ENCODE measurements around the gene ZNF273.
A peak's percentile ranks its signal among the peaks of the same experiment; 100 is the strongest.

The ZNF273 gene

DNA sequence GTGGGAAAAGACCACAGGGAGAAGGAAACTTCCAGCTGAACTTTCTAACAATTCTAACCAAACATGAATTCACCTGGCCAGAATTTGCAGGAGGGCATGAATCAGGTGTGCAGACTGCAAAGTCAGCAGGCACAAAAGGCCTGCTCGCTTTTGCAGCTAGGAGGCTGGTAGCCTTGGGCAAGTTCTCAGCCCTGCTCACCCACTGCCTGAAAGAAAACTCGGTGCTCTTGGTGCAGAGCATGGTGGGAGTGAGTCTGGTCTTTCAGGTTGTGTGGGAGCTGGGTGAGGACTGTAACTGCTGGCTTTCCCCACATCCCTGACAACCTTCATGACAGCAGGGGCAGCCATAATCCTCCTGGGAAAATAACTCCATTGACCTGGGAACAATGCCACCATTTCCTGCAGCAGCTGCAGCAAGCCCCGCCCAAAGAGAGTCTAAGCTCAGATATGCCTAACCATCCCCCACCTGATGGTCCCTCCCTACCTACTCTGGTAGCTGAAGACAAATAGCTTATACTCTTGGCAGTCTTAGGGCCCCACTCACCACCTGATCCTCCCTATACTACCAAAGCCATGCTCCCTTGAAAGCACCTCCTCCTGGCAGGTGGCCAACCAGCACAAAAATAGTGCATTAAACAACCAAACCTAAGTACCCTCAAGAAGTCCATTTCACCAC, 56.1 kb downstream of the ZNF273 start:
- Histone ChIP-seq H3K27me3 (replicated peaks; ENCODE audit: control insufficient read depth, insufficient read depth, low read length) (no peaks in the 10 kb centered on the region), H3K9me3 (ENCODE audit: control insufficient read depth, low read length) (no peaks in the 10 kb centered on the region), H3K36me3 (ENCODE audit: control insufficient read depth, insufficient read depth, low read length, severe bottlenecking) (no peaks in the 10 kb centered on the region), H3K4me3 (ENCODE audit: low read length) (no peak overlapping the region), H3K9ac (ENCODE audit: low read length) (no peak overlapping the region), H3K4me1 (ENCODE audit: control insufficient read depth, insufficient read depth, low read length) (no peaks in the 10 kb centered on the region)
- DNase-seq (ENCODE audit: low read depth): no peak

DNA sequence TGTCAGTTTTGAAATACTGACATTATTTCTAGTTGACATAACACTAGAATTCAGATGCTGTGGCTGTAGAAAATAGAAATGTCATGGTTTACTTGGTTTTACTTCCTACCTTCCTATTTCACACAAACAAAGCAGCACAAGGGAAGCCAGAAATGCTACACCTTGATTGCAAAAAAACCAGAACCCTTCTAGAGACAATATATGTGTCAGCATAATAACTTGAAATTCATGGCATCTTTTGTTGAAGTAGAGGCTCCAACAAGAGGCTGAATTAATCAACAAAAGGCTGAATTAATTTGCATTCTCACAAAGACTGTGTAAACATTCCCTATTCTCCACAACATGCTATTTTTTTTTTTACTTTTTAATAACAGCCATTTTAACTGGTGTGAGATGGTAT, 62.5 kb downstream of the ZNF273 start:
- Histone ChIP-seq H3K36me3 (ENCODE audit: control insufficient read depth, insufficient read depth, low read length, severe bottlenecking) (peaks cover 16% of the 10 kb centered on the region), H3K9ac (ENCODE audit: low read length) (no peak overlapping the region), H3K4me1 (ENCODE audit: control insufficient read depth, insufficient read depth, low read length) (no peaks in the 10 kb centered on the region), H3K9me3 (ENCODE audit: control insufficient read depth, low read length) (peaks cover 30% of the 10 kb centered on the region), H3K4me3 (ENCODE audit: low read length) (no peak overlapping the region), H3K27me3 (replicated peaks; ENCODE audit: control insufficient read depth, insufficient read depth, low read length) (no peaks in the 10 kb centered on the region)
- DNase-seq (ENCODE audit: low read depth): no peak

DNA sequence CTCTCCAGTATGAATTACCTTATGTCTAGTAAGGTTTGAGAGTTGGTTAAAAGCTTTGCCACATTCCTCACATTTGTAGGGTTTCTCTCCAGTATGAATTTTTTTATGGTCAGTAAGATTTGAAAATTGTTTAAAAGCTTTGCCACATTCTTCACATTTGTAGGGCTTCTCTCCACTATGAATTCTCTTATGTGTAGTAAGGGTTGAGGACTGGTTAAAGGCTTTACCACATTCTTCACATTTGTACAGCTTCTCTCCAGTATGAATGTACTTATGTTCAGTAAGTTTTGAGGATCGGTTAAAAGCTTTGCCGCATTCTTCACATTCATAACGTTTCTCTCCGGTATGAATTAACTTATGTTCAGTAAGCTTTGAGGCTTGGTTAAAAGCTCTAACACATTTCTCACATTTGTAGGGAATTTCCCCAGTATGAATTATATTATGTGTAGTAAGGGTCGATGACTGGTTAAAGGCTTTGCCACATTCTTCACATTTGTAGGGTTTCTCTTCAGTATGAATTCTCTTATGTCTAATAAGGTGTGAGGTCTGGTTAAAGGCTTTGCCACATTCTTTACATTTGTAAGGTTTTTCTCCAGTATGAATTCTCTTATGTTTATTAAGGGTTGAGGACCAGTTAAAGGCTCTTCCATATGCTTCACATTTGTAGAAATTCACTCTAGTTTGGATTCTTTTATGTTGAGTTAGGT, 75.6 kb downstream of the ZNF273 start:
- no peak overlapping the region for H3K9ac ChIP-seq (ENCODE audit: low read length)
- peaks cover 99% of the 10 kb centered on the region for H3K9me3 ChIP-seq (ENCODE audit: control insufficient read depth, low read length)
- no peaks in the 10 kb centered on the region for H3K4me1 ChIP-seq (ENCODE audit: control insufficient read depth, insufficient read depth, low read length)
- no peak for DNase-seq (ENCODE audit: low read depth)
- H3K36me3 ChIP-seq (ENCODE audit: control insufficient read depth, insufficient read depth, low read length, severe bottlenecking): peaks cover 96% of the 10 kb centered on the region
- peak overlapping the region; percentile 70 for H3K4me3 ChIP-seq (ENCODE audit: low read length)
- no peaks in the 10 kb centered on the region for H3K27me3 ChIP-seq (replicated peaks; ENCODE audit: control insufficient read depth, insufficient read depth, low read length)

All from adipocyte (in vitro differentiated cells).